Measurements from ENCODE around the gene HS6ST1.

Gene HS6ST1

GRCh38 chr2:128303095-128303791, 15.4 kb downstream of the HS6ST1 start:
- H3K27ac Mint-ChIP-seq, result no peak overlapping the region
- no peaks in the 10 kb centered on the region for H3K4me1 Mint-ChIP-seq (ENCODE audit: low read depth)

GRCh38 chr2:128302744-128303067, 16.0 kb downstream of the HS6ST1 start:
- peaks cover 6% of the 10 kb centered on the region for H3K36me3 Mint-ChIP-seq (ENCODE audit: low read depth)
- no peaks in the 10 kb centered on the region for H3K4me1 Mint-ChIP-seq (ENCODE audit: low read depth)
- no peaks in the 10 kb centered on the region for H3K27me3 Mint-ChIP-seq
- no peak overlapping the region for H3K27ac Mint-ChIP-seq
- no peaks in the 10 kb centered on the region for H3K9me3 Mint-ChIP-seq
- no peak overlapping the region for H3K4me3 Mint-ChIP-seq

More at GRCh38 chr2:128303095-128303791, 15.4 kb downstream of the HS6ST1 start:
- no peak overlapping the region for H3K4me3 Mint-ChIP-seq
- no peaks in the 10 kb centered on the region for H3K27me3 Mint-ChIP-seq
- no peaks in the 10 kb centered on the region for H3K9me3 Mint-ChIP-seq
- peaks cover 4% of the 10 kb centered on the region for H3K36me3 Mint-ChIP-seq (ENCODE audit: low read depth)

GRCh38 chr2:128302011-128302743, 16.5 kb downstream of the HS6ST1 start:
- Mint-ChIP-seq H3K4me1 (ENCODE audit: low read depth) (no peaks in the 10 kb centered on the region), H3K9me3 (no peaks in the 10 kb centered on the region), H3K36me3 (ENCODE audit: low read depth) (peaks cover 6% of the 10 kb centered on the region), H3K4me3 (no peak overlapping the region), H3K27ac (no peak overlapping the region), H3K27me3 (no peaks in the 10 kb centered on the region)

GRCh38 chr2:128301501-128301966, 17.1 kb downstream of the HS6ST1 start:
- H3K4me1 Mint-ChIP-seq (ENCODE audit: low read depth), result no peaks in the 10 kb centered on the region
- peaks cover 6% of the 10 kb centered on the region for H3K36me3 Mint-ChIP-seq (ENCODE audit: low read depth)
- H3K27me3 Mint-ChIP-seq, result no peaks in the 10 kb centered on the region
- H3K4me3 Mint-ChIP-seq, result no peak overlapping the region
- H3K9me3 Mint-ChIP-seq, result no peaks in the 10 kb centered on the region
- no peak overlapping the region for H3K27ac Mint-ChIP-seq

DNA sequence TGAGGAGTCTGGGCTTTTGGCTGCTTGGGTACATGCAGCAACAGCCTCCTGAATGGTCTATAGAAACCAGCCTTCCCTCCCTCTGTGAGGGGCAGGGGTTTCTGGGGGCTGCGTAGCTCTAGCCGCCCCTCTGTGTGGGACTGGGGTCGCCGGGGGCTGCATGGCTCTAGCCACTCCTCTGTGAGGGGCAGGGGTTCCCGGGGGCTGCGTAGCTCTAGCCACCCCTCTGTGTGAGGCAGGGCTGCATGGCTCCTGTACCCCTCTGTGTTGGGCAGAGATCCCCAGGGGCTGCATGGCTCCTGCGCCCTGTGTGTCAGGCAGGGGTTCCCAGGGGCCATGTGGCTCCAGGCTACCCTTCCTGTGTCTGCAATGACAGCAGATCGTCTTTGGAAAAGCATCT, 17.6 kb downstream of the HS6ST1 start:
- peaks cover 6% of the 10 kb centered on the region for H3K36me3 Mint-ChIP-seq (ENCODE audit: low read depth)
- no peaks in the 10 kb centered on the region for H3K9me3 Mint-ChIP-seq
- H3K4me3 Mint-ChIP-seq, result no peak overlapping the region
- H3K27ac Mint-ChIP-seq, result no peak overlapping the region
- no peaks in the 10 kb centered on the region for H3K27me3 Mint-ChIP-seq
- no peaks in the 10 kb centered on the region for H3K4me1 Mint-ChIP-seq (ENCODE audit: low read depth)

- no peak overlapping the region for H3K27ac Mint-ChIP-seq
- no peak overlapping the region for H3K4me3 Mint-ChIP-seq
- H3K27me3 Mint-ChIP-seq, result no peaks in the 10 kb centered on the region
- H3K36me3 Mint-ChIP-seq (ENCODE audit: low read depth), result peaks cover 11% of the 10 kb centered on the region
- no peaks in the 10 kb centered on the region for H3K4me1 Mint-ChIP-seq (ENCODE audit: low read depth)
- H3K9me3 Mint-ChIP-seq, result no peaks in the 10 kb centered on the region
These were observed 18.3 kb downstream of the HS6ST1 start for GRCh38 chr2:128300151-128301020.

DNA sequence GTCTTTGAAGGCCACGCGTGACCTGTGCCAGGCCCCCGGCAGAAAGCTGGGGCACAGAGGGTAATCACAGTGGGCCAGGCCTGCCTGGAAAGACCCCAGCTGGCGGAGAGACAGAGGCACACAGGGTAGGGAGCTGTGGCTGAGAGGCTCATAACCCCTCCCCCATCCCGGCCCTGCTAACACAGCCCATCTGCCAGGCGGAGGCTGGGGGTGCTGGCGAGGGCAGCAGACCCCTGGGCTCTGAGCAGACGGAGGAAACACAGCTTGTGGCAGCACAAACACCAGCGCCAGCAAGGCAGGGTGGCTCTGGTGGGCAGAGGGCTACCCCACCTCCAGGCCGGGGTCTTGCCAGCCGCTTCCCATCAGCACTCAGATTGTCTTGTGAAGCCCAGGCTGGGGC, 19.0 kb downstream of the HS6ST1 start:
- Mint-ChIP-seq H3K27me3 (no peaks in the 10 kb centered on the region), H3K4me1 (ENCODE audit: low read depth) (no peaks in the 10 kb centered on the region), H3K9me3 (no peaks in the 10 kb centered on the region), H3K36me3 (ENCODE audit: low read depth) (peaks cover 12% of the 10 kb centered on the region), H3K4me3 (no peak overlapping the region), H3K27ac (no peak overlapping the region)

- H3K36me3 Mint-ChIP-seq (ENCODE audit: low read depth), result peaks cover 12% of the 10 kb centered on the region
- H3K4me1 Mint-ChIP-seq (ENCODE audit: low read depth), result no peaks in the 10 kb centered on the region
- no peaks in the 10 kb centered on the region for H3K27me3 Mint-ChIP-seq
- H3K9me3 Mint-ChIP-seq, result no peaks in the 10 kb centered on the region
- H3K27ac Mint-ChIP-seq, result no peak overlapping the region
- no peak overlapping the region for H3K4me3 Mint-ChIP-seq
These were observed 19.7 kb downstream of the HS6ST1 start for GRCh38 chr2:128298846-128299507.

GRCh38 chr2:128298286-128298685, 20.4 kb downstream of the HS6ST1 start:
- no peaks in the 10 kb centered on the region for H3K27me3 Mint-ChIP-seq
- H3K4me1 Mint-ChIP-seq (ENCODE audit: low read depth), result no peaks in the 10 kb centered on the region
- H3K36me3 Mint-ChIP-seq (ENCODE audit: low read depth), result peaks cover 12% of the 10 kb centered on the region
- H3K9me3 Mint-ChIP-seq, result no peaks in the 10 kb centered on the region
- H3K27ac Mint-ChIP-seq, result no peak overlapping the region
- H3K4me3 Mint-ChIP-seq, result no peak overlapping the region

GRCh38 chr2:128293870-128294455, 24.7 kb downstream of the HS6ST1 start:
- Mint-ChIP-seq H3K27me3 (no peaks in the 10 kb centered on the region), H3K4me1 (ENCODE audit: low read depth) (no peaks in the 10 kb centered on the region), H3K9me3 (no peaks in the 10 kb centered on the region), H3K4me3 (no peak overlapping the region), H3K36me3 (ENCODE audit: low read depth) (peaks cover 16% of the 10 kb centered on the region), H3K27ac (no peak overlapping the region)

- Mint-ChIP-seq H3K36me3 (ENCODE audit: low read depth) (peaks cover 14% of the 10 kb centered on the region), H3K9me3 (no peaks in the 10 kb centered on the region), H3K4me3 (no peak overlapping the region), H3K4me1 (ENCODE audit: low read depth) (no peaks in the 10 kb centered on the region), H3K27me3 (no peaks in the 10 kb centered on the region), H3K27ac (no peak overlapping the region)
These were observed 25.3 kb downstream of the HS6ST1 start for GRCh38 chr2:128293426-128293755.

DNA sequence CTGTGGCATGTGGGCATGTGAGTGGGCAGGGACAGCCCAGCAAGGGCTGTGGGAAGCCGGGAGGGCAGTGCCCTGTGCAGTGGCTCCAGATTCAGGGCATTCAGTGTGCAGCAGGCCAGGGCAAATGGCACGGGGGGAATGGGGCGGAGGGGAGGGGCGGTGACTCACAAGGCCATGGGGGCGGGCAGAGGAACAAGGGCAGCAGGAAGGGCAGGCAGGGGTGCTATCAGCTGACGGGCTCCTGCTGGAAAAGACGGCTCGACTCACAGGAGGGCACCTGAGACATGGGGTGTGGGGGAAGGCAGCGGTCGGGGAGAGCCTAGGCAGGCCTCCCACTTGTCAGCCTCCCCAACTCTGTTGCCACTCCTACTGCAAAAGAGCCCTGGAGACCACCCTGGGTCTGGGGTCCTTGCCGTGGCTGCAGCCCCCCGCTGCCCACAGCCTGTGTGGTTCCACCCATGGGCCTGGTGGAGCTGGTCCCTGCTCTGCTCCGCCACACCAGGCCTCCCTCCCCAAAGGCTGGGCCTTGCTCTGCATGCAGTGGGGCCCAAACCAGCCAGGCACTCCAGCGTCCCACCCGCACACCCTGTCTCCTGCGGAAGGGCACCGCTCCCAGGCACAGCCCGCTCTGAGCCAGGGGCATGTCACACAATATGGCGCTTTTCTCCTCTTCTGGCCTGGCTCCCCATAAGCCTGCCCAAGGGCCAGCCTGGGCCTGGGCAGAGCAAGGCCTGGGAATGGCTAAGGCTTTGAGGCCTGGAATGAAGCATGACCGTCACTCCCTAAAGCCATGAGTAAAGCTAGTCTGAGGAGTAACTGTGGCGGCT, 25.9 kb downstream of the HS6ST1 start:
- no peaks in the 10 kb centered on the region for H3K27me3 Mint-ChIP-seq
- H3K27ac Mint-ChIP-seq, result no peak overlapping the region
- H3K4me1 Mint-ChIP-seq (ENCODE audit: low read depth), result no peaks in the 10 kb centered on the region
- H3K9me3 Mint-ChIP-seq, result no peaks in the 10 kb centered on the region
- H3K36me3 Mint-ChIP-seq (ENCODE audit: low read depth), result peaks cover 10% of the 10 kb centered on the region
- H3K4me3 Mint-ChIP-seq, result no peak overlapping the region

DNA sequence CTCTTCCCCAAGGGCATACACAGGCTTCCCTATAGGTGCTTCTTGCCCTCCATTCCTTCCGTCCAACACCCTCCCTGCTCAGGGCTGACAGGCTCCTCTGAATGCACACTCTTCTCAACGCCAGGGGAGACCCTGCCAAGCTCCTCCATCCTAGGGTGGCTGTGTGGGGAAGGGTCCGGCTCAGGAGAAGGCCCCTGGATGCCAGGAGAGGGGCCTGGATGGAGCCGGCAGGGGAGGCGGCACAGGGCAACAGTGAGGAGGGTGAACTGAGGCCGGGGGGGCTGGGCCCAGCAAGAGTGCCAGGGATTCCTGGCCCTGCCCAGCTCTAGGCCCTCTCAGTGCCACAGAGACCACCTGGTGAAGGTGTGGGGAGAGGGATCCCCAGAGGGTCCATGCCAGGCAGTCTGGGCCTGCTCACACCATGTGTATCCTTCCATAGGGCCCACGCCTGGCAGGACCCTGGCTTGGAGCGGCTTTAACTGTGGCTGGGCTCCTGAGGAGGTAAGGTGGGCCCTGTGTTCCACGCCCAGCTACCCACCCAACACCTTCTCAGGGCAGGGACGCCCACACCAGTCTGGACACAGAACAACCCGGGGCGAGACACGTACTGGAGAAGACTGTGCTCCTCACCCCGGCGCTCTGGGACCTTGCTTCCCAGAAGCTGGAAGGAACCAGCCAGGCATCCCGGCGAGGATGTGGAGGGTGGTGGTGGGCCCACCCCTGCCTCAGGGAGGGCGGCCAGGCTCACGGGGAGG, 26.6 kb downstream of the HS6ST1 start:
- Mint-ChIP-seq H3K9me3 (no peaks in the 10 kb centered on the region), H3K4me1 (ENCODE audit: low read depth) (no peaks in the 10 kb centered on the region), H3K27me3 (no peaks in the 10 kb centered on the region), H3K36me3 (ENCODE audit: low read depth) (peaks cover 10% of the 10 kb centered on the region), H3K4me3 (no peak overlapping the region), H3K27ac (no peak overlapping the region)
